ENCODE data around the gene PWP1.

DNA sequence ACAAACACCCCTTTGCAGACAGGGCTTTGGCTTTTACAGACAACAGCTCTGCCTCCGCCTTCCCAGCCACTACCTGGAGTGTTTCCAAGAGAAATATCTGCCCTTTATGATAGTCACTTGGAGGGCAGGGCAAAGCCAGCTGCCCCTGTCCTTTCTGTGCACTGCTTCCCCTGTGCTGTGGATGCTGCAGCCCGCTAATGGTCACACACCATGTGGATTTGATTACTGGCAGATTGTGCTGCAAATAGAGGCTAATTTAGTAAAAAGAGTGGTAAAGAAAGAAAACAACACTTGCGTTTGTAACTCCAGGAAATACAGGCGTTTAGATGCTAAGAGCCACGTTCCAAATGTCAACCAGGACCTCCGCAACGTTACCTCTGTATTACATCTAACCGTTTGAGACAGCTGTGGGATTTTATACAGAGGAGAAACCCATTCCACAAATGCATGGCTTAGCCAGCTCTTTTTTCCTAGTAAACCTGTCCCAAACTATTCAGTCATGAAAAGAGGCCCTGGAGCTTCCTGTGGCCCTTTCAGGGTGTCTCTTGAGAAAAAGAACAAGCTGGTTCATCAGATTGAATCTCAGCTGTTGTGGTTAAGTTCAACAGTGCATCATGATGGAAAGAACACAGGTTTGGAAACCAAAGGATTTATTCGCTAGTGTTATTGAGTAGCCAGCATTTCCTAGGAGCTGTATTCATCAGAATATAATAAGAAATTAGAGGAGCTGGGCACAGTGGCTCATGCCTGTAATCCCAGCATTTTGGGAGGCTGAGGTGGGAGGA is 30.1 kb upstream of the PWP1 start:
- TF ChIP-seq, protein P1, sequence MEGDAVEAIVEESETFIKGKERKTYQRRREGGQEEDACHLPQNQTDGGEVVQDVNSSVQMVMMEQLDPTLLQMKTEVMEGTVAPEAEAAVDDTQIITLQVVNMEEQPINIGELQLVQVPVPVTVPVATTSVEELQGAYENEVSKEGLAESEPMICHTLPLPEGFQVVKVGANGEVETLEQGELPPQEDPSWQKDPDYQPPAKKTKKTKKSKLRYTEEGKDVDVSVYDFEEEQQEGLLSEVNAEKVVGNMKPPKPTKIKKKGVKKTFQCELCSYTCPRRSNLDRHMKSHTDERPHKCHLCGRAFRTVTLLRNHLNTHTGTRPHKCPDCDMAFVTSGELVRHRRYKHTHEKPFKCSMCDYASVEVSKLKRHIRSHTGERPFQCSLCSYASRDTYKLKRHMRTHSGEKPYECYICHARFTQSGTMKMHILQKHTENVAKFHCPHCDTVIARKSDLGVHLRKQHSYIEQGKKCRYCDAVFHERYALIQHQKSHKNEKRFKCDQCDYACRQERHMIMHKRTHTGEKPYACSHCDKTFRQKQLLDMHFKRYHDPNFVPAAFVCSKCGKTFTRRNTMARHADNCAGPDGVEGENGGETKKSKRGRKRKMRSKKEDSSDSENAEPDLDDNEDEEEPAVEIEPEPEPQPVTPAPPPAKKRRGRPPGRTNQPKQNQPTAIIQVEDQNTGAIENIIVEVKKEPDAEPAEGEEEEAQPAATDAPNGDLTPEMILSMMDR (IDR thresholded peaks at IDR 0.05; ENCODE audit: low read length) = no peak
- TF ChIP-seq EZH2 (optimal IDR thresholded peaks at IDR 0.05; ENCODE audit: low read depth, low read length) (no peak), EZH2phosphoT487 (IDR thresholded peaks at IDR 0.05; ENCODE audit: low read length) (no peak)

All from MM.1S (cell line).